ENCODE measurements around the gene UTP11. TPM values are rescaled to one million over a fixed set of nuclear protein-coding genes. Genes with fewer than 3 reads are reported as not detected.

UTP11 gene
- total and polyA plus RNA-seq, 2 donors (not counting 3 experiments of a cell fraction or from before 2014, with no cell fraction given), result 20.1 to 54.1 TPM

DNA sequence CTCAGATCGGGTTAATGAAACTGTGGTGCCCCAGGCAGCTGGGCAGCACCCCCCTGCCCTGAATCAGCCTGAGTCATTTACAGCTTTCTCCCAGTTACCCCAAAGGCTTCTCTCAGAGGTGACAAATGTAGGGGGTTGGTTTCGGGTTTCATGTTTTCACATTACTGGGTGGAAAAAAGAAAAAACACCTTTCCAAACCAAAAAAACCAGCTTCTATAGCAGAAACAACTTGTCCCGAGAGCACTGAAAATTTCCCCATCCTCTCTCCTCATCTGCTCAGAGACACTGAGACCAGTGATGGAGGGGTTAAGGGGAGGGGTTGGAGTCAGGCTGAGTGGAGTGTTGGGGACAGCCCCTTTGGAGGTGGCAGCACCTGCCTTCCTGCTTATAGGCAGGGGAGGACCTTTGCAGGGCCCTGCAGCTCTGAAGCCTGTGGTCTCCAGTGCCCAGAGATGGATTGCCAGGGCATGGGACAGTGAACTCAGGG is 15.6 kb downstream of the UTP11 start:
- Histone ChIP-seq H3K4me2 (ENCODE audit: insufficient read depth, low read length) (no peak overlapping the region), H2AFZ (ENCODE audit: low read depth, low read length) (no peak overlapping the region), H3K4me3 (replicated peaks in 1 of 3; ENCODE audit: insufficient read depth in 1 of 3, low read depth in 1 of 3, low read length in 3 of 3) (no peak overlapping the region), H3K9me3 (replicated peaks; ENCODE audit: control insufficient read depth, insufficient read depth, low read length) (no peaks in the 10 kb centered on the region), H3K4me1 (ENCODE audit: control insufficient read depth, extremely low read depth, insufficient read depth, low read length) (peaks cover 40% of the 10 kb centered on the region), H3K36me3 (ENCODE audit: control insufficient read depth in 2 of 2, extremely low read depth in 1 of 2, insufficient read depth in 2 of 2, low read length in 2 of 2) (peaks cover 3 to 6% of the 10 kb centered on the region in 2 experiments), H3K79me2 (ENCODE audit: control insufficient read depth, insufficient read depth, low read length) (no peaks in the 10 kb centered on the region), H4K20me1 (replicated peaks; ENCODE audit: control insufficient read depth, extremely low read depth, insufficient read depth, low read length) (no peaks in the 10 kb centered on the region), H3K9me1 (replicated peaks; ENCODE audit: control insufficient read depth, extremely low read depth, insufficient read depth, low read length) (no peaks in the 10 kb centered on the region), H3K9ac (replicated peaks; ENCODE audit: extremely low read depth, insufficient read depth, low read length) (no peak overlapping the region), H3K27ac (ENCODE audit: insufficient read depth, low read depth, low read length) (no peak overlapping the region), H3K27me3 (ENCODE audit: control insufficient read depth in 2 of 2, insufficient read depth in 2 of 2, low read length in 2 of 2) (no peaks in the 10 kb centered on the region)
- DNase-seq (ENCODE audit: low read depth, low spot score) (no peak), FAIRE-seq (no peak)
- POLR2A ChIA-PET, result no interaction called here
- intact Hi-C loops (cut with micrococcal nuclease) (loop anchor here (5.0 to 10.0 kb wide), 3 partner anchors 477 to 789 kb away; no protein-coding TSS in a partner anchor), dilution Hi-C loops (cut with MboI; ENCODE audit: extremely low pct_ligation_motif_present, low sequenced_read_pairs) (no loop called here)
- CTCF ChIA-PET, result interaction anchor here (0.9 to 7.4 kb wide), 7 partner anchors 10 to 806 kb away, joined by 3 to 66 read pairs (median 20); partner anchors contain the start of gene POU3F1
- BruUV-seq (replicated peaks), result no TSS peak
- no peak for TF ChIP-seq JUN (IDR thresholded peaks at IDR 0.05; ENCODE audit: borderline replicate concordance, insufficient read depth, insufficient read length, low read depth)
- TF ChIP-seq, protein P1, sequence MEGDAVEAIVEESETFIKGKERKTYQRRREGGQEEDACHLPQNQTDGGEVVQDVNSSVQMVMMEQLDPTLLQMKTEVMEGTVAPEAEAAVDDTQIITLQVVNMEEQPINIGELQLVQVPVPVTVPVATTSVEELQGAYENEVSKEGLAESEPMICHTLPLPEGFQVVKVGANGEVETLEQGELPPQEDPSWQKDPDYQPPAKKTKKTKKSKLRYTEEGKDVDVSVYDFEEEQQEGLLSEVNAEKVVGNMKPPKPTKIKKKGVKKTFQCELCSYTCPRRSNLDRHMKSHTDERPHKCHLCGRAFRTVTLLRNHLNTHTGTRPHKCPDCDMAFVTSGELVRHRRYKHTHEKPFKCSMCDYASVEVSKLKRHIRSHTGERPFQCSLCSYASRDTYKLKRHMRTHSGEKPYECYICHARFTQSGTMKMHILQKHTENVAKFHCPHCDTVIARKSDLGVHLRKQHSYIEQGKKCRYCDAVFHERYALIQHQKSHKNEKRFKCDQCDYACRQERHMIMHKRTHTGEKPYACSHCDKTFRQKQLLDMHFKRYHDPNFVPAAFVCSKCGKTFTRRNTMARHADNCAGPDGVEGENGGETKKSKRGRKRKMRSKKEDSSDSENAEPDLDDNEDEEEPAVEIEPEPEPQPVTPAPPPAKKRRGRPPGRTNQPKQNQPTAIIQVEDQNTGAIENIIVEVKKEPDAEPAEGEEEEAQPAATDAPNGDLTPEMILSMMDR (IDR thresholded peaks at IDR 0.05; ENCODE audit: extremely low read depth in 1 of 2, insufficient read depth in 1 of 2, low read depth in 1 of 2, low read length in 2 of 2), result no peak

DNA sequence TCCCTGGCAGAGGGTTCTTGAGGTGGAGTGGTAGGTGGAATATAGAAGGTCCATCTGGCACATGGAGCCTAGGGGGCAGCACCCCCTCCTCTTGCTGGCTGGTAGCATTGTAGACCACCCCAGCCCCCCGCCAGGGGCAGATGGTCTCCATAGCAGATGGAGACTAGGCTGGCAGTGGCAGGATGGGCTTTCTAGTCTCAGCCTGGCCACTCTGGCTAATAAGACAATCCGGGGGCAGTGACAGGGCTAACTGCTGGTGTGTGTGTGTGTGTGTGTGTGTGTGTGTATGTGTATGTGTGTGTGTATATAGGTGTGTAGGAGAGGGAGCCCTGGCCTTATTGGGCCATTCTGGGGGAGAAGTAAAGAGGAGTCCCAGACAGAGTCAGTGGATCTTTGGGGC is 16.1 kb downstream of the UTP11 start:
- Histone ChIP-seq H4K20me1 (replicated peaks; ENCODE audit: control insufficient read depth, extremely low read depth, insufficient read depth, low read length) (no peaks in the 10 kb centered on the region), H3K27ac (ENCODE audit: insufficient read depth, low read depth, low read length) (no peak overlapping the region), H3K4me2 (ENCODE audit: insufficient read depth, low read length) (no peak overlapping the region), H3K79me2 (ENCODE audit: control insufficient read depth, insufficient read depth, low read length) (no peaks in the 10 kb centered on the region), H2AFZ (ENCODE audit: low read depth, low read length) (no peak overlapping the region), H3K4me3 (replicated peaks in 1 of 3; ENCODE audit: insufficient read depth in 1 of 3, low read depth in 1 of 3, low read length in 3 of 3) (no peak overlapping the region), H3K9me3 (replicated peaks; ENCODE audit: control insufficient read depth, insufficient read depth, low read length) (no peaks in the 10 kb centered on the region), H3K4me1 (ENCODE audit: control insufficient read depth, extremely low read depth, insufficient read depth, low read length) (peaks cover 40% of the 10 kb centered on the region), H3K9me1 (replicated peaks; ENCODE audit: control insufficient read depth, extremely low read depth, insufficient read depth, low read length) (no peaks in the 10 kb centered on the region), H3K9ac (replicated peaks; ENCODE audit: extremely low read depth, insufficient read depth, low read length) (no peak overlapping the region), H3K27me3 (ENCODE audit: control insufficient read depth in 2 of 2, insufficient read depth in 2 of 2, low read length in 2 of 2) (no peaks in the 10 kb centered on the region), H3K36me3 (ENCODE audit: control insufficient read depth in 2 of 2, extremely low read depth in 1 of 2, insufficient read depth in 2 of 2, low read length in 2 of 2) (peaks cover 3 to 6% of the 10 kb centered on the region in 2 experiments)
- FAIRE-seq (no peak), DNase-seq (ENCODE audit: low read depth, low spot score) (no peak)
- intact Hi-C loops (cut with micrococcal nuclease) (loop anchor here (1.0 to 10.0 kb wide), 4 partner anchors 19 to 789 kb away; no protein-coding TSS in a partner anchor), dilution Hi-C loops (cut with MboI; ENCODE audit: extremely low pct_ligation_motif_present, low sequenced_read_pairs) (no loop called here)
- TF ChIP-seq, protein P1 (IDR thresholded peaks at IDR 0.05; ENCODE audit: extremely low read depth in 1 of 2, insufficient read depth in 1 of 2, low read depth in 1 of 2, low read length in 2 of 2), result no peak
- no peak for TF ChIP-seq JUN (IDR thresholded peaks at IDR 0.05; ENCODE audit: borderline replicate concordance, insufficient read depth, insufficient read length, low read depth)
- no peak for TF ChIP-seq MYC (IDR thresholded peaks at IDR 0.05; ENCODE audit: low read depth, low read length)
- no peak for TF ChIP-seq FOS (IDR thresholded peaks at IDR 0.05; ENCODE audit: borderline replicate concordance, insufficient read depth, low read length)
- no peak for TF ChIP-seq POLR2A (IDR thresholded peaks at IDR 0.05; ENCODE audit: low read depth, low read length)
- TF ChIP-seq EZH2 (IDR thresholded peaks at IDR 0.05; ENCODE audit: borderline replicate concordance, low read depth, low read length, severe bottlenecking), result no peak
- TF ChIP-seq, protein P2, sequence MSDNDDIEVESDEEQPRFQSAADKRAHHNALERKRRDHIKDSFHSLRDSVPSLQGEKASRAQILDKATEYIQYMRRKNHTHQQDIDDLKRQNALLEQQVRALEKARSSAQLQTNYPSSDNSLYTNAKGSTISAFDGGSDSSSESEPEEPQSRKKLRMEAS (IDR thresholded peaks at IDR 0.05; ENCODE audit: insufficient read depth, insufficient read length), result no peak
- TF ChIP-seq GATA2 (IDR thresholded peaks at IDR 0.05; ENCODE audit: insufficient read depth, insufficient read length, low read depth, low read length), result no peak
- no peak for TF ChIP-seq POLR2AphosphoS5 (IDR thresholded peaks at IDR 0.05; ENCODE audit: insufficient read depth, low read depth, low read length)
- no TSS peak for BruUV-seq (replicated peaks)
- CTCF ChIA-PET, result interaction anchor here (0.9 to 7.4 kb wide), 8 partner anchors 9 to 806 kb away, joined by 3 to 66 read pairs (median 16); partner anchors contain the start of genes POU3F1 and SF3A3
- POLR2A ChIA-PET, result no interaction called here
